EH (cell line): Measurements from ENCODE around the gene TBC1D14.
"Not testable (repeated sequence)": the region's sequence is repeated elsewhere in the genome, so short reads cannot be mapped to it uniquely, and the experiment has no call there.

Experiments used
- DNase-seq: peaks from one replicate; pipeline ENCODE4 v3.0.0-alpha.2; 2015; ENCODE audit warnings: low read depth

TBC1D14 gene

DNA sequence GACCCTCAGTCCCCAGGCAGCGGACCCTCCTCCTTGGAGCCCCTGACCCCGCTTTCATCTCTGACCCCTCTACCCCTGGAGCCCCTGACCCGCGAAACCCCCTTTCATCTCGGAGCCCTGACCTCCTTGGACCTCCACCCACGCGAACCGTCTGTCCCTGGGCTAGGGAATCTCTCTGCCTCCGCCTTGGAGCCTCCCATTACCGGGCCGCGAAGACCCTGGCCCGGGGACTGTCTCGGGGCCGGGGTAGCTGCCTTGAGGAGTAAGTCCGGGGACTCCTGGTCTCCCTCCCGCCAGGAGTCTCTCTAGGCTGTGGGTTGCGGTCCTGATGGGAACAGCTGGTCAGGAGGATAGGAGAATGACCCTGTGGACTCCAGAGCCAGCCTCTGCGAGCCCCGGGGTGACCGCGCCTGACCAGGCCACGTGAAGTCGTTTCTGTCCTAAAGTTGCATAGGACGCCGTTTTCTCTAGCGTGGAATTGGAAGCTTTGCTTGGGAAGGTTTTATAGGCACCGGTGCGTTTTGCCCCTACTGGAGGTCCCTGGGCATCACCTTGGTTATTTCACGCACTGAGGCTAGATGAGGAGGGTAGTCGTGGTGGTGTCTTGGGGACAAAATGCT, 824 bp downstream of the TBC1D14 start:
- no peak for DNase-seq

DNA sequence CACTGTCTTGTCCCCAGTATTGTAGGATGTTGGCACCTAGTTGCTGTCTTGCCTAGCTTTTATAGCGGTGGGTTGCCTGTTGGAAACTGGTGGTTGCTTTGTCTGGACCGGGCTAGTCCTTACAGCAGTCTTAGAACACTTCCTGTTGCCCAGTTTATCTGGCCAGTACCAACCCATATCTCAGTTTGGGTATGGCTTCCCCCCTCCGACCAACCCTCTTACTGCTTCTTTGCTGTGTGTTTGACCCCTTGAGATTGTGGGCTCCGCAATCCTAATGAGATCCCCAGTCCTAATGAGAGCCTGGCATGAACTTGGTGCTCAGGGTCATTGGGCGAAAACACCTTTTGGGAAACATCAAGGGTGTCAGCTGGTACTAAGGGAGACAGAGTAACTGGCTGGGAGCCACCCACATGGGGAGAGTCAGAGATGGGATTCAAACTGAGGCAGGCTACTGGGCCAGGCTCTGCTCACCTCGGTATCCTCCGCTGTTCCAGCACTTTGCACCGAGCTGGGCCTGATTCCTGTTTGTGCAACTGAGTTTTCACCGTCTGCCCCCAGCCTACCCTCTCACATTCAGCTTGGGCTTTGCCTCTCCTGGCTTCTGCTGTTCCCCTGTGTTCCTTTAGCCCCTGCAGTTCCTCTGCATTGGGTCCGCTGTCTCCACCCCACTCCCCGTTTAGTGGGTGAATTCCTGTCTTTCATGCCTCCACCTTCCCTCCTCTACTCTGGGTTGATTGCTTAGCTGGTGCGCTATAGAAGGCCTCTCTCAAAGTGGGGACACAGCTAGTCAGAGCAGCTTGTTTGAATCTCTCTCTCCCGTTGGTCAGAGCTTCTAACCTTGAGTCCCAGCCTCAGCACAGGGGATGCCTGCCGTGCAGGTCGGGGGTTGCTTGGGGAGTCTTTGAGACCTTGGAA, 1.6 kb downstream of the TBC1D14 start:
- DNase-seq: no peak

DNA sequence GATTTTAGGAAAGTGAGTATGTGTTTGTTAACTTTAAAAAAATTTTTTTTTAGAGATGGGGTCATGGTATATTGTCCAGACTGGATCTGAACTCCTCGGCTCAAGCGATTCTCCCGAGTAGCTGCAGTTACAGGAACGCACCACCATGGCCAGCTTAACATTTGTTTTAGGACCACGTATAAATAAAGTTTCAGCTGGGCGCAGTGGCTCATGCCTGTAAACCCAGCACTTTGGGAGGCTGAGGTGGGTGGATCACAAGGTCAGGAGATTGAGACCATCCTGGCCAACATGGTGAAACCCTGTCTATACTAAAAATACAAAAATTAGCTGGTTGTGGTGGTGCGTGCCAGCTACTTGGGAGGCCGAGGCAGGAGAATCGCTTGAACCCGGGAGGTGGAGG, 2.3 kb downstream of the TBC1D14 start:
- DNase-seq: not testable (repeated sequence)

DNA sequence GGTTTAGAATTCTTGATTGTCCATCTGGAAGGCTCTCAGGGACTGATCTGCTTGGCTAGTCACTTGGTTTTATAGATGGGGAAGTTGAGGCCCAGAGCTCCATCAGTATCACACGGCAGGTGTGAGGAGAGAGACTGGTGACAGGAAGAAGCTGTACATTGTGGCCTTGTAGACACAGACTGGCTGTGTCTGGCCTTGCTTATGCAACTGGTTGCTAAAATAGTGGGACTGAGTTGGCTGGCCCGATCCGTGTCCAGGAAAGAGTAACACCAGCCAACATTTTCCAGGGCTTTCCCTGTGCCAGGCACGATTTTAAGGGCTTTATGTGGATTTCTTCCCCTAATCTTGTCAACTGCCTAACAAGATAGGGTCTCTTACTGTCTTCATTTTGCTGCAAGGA, 2.8 kb downstream of the TBC1D14 start:
- DNase-seq: no peak

DNA sequence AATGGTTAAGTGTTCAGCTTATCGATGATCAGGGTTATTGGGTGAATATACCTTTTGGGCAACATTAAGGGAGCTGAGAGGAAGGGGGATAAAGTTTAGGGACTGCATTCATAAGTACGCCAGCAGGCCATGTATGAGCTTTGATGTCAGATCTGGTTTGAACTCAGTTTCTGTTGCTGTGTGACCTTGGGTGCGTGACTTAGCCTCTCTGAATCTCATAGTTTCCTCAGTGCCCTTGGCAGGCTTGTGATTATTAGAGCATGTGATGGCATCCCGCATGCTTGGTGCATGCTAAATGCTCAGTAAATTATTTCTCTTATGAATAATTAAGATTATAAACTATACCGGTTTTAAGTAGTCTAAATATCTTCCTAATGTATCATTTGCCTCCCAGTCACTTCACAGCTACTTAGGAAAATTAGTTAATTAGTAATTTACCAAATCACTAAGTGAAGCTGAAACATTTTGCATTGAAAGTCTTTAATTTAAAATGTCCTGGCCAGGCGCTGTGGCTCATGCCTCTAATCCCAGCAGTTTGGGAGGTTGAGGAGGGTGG, 3.8 kb downstream of the TBC1D14 start:
- no peak for DNase-seq

- no peak for DNase-seq
Observed at GRCh38 chr4:6914448-6914847, 4.8 kb downstream of the TBC1D14 start.

DNA sequence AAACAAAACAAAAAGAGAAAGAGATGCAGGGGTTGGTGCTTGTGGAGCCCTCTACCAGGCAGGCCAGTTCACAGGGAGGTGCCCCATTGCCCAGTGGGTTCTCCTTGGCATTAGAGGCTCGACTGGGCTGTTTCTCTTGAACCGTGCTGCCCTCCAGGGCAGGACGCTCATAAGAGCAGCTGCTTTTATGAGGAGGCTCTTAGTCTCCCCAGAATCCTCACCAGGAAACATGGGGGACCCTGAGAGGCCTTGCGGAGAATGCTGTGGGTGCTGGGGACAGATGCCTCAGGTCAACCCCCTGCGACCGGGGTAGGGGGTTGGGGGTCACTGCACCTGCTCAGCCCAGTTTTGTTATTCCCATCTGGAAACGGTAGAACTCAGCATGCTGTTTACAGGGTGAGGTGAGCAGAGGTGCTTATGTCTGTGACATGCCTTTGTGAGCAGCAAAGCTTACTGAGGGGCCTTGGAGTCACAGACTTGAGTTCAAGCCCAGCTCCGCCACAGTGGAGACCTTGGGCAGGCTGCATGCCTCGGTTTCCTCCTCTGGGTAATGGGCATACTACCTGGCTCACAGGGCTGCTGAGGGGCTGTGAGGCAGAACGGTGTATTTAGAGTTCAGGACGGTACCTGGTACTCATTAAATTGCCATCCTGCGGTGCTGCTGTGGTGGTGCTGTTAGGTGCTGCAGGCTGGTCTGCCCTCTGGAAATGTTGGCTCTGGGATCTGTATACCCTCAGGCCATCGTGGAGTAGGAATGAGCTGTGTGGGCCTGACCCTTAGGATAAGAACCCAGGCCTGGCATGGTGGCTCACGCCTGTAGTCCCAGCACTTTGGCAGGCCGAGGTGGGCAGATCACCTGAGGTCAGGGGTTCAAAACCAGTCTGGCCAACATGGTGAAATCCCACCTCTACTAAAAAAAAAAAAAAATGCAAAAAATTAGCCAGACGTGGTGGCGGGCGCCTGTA, 5.7 kb downstream of the TBC1D14 start:
- no peak for DNase-seq

DNA sequence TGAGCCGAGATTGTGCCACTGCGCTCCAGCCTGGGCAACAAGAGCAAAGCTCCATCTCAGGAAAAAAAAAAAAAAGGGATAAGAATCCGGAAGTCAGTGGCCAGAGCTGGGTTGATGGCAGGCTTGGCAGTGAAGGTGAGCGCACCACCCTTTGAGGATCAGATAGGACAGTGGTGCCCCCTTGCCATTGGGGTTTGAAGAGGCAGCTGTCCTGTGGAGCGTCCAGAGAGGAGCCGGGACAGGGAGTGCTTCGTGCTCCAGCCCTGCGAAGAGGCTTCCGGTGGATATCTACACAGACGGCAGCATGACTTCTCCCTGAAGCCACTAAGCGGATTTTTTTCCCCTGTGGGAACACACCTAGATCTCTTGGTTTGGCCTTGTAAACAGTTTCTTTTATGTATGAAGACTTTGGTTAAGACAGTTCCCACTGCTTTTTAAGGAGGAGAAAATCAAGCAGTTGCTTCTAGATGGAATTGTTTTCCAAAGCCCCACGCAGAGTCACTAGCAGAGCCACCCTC, 6.5 kb downstream of the TBC1D14 start:
- DNase-seq: no peak

GRCh38 chr4:6916587-6917460, 7.2 kb downstream of the TBC1D14 start:
- DNase-seq: peak; percentile 13

- DNase-seq: no peak
Observed at GRCh38 chr4:6917461-6918271, 8.0 kb downstream of the TBC1D14 start.

GRCh38 chr4:6918338-6918737, 8.7 kb downstream of the TBC1D14 start:
- DNase-seq: no peak

- DNase-seq: no peak
Observed at GRCh38 chr4:6920171-6920570, 10.5 kb downstream of the TBC1D14 start.

DNA sequence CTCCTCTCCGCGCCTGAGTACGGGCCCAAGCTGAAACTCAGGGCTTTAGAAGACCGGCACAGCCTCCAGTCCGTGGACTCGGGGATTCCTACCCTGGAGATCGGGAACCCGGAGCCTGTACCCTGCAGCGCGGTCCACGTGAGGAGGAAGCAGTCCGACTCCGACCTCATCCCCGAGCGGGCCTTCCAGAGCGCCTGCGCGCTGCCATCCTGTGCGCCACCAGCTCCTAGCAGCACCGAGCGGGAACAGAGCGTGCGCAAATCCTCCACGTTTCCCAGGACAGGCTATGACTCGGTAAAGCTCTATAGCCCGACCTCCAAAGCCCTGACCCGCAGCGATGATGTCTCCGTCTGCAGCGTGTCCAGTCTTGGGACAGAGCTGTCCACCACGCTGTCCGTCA, 13.9 kb downstream of the TBC1D14 start:
- DNase-seq: no peak

GRCh38 chr4:6924361-6924779, 14.7 kb downstream of the TBC1D14 start:
- DNase-seq: no peak

DNA sequence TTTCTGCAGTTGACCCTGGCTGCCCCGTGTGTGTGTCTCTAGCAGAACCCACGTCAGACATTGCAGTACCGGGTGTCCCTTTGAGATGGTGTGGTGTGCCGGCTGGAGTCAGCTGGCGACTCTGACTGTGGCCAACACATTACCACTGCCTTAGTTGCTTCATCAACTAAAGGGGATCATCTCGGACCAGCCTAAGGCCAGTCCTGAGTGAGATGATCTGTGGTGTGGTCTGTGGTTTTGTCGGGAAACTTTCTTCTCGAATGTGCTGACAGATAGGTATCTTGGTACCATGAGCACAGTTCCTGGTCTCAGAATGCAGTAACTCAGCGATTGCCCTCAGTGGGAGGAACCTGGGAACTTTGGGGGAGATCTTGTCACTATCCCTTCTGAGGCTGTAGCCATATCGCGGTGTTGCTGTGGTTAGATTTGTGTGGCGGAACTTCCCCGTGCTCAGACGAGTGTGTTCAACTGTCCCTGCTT, 15.8 kb downstream of the TBC1D14 start:
- DNase-seq: no peak

DNA sequence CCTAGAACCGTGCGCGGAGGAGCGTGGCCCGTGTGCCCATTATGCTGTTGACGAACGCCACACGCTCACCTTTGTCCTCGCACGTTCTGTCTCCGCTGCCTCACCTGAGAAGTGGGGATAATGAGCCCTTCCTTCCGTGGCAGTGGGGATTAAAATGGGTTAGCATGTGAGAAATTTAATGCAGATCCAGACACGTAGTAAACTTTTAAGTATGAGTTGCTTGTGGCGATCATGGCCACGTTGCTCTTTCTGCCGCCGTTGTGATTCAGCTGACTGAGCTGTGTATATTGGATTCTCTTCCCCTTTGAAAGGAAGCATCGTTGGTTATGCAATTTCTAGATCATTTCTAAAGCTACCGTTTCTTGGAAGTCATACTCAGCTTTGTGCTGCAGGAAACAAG, 16.5 kb downstream of the TBC1D14 start:
- no peak for DNase-seq

DNA sequence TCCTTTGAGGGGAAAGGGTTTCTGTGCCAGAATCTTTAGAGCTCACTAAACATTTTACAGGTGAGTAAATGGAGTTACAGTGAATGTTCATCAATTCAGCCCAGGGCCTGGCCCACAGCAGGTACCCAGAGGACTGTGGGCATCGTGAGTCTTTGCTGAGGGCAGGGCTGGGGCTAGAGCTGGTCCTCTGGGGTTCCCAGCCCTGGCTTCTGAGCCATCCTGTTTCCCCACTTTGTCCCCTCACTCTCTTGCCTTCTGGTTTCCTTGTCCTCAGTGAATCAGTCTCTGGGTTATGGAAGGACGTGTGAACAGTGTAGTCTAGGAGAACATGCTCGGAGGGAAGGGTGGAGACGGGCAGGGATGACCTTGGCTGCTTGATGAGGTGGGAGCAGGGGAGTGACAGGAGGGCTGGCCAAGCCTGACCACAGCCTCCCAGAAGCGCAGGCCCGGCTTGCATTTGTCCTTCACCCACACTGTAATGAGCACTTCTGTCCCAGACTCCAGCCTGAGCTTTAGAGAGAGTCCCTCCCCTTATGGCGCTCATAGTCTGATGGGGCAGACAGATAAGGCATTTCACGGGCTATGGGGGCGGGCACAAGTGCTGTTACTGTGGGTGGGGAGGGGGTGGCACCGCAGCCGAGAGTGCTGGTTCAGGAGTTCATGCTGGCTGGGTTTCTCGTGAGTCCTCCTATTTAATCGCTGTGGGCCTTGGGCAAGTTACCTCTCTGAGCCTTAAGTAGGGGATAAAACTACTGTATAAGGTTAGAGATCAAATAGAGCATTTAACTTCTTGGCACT, 17.3 kb downstream of the TBC1D14 start:
- peak; percentile 83 for DNase-seq

- DNase-seq: no peak
Observed at GRCh38 chr4:6928081-6928480, 18.5 kb downstream of the TBC1D14 start.

DNA sequence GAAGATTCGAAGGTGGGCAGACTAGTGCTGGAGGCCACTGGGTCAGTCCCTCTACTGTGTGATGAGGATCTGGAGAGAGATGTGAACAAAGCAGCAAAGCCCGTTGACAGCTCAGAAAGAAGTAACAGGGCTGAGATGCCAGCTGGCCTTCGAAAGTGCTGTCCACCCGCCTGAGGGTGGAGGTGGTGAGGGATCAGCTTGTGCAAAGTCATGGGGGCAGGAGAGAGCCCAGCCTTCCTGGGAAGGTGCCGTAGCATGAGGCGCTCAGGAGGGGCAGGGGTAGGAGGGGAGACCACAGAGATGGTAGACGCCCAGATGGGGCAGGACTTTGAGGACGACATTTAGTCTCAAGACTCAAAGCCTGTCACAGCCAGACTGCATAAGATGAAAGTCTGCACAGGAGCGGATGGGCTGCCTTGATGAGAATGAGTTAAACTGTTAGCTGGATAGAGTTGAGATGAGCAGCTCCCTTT, 19.7 kb downstream of the TBC1D14 start:
- no peak for DNase-seq
